Gastrocnemius medialis (tissue), 4 donors: ENCODE measurements around the gene MLLT10. TPM values are rescaled to one million over a fixed set of nuclear protein-coding genes. Genes with fewer than 3 reads are reported as not detected.

ENCODE experiments used
- ATAC-seq, 2 donors: fragments of 150-250 bp; one replicate each; pipeline ENCODE4 v1.9.1; 2016
- DNase-seq, 2 donors: peaks; one replicate each; pipeline ENCODE4 v3.0.0-alpha.2; 2019
- H3K27ac ChIP-seq, 4 donors: fragments of 200-600 bp; sonication (generic); 1 replicate in 1 of 4; 2 replicates in 3 of 4; pipeline ENCODE4 v1.5.1; 2016 to 2018; ENCODE audit warnings: mild to moderate bottlenecking in 2 of 4, moderate library complexity in 1 of 4
- H3K27me3 ChIP-seq, 3 donors: fragments of 200-600 bp; sonication (generic) in 2 of 3; 1 replicate in 1 of 3; 2 replicates in 2 of 3; pipeline versions ENCODE4 v1.5.1 to v1.6.0; 2016 to 2019; ENCODE audit warnings: mild to moderate bottlenecking in 1 of 3, moderate library complexity in 1 of 3
- H3K36me3 ChIP-seq, 2 donors: fragments of 200-600 bp; sonication (generic) in 1 of 2; one replicate each; pipeline ENCODE4 v1.5.1; 2017 to 2018
- H3K4me1 ChIP-seq, 2 donors: fragments of 200-600 bp; sonication (generic) in 1 of 2; one replicate each; pipeline ENCODE4 v1.5.1; 2016 to 2017; ENCODE audit warnings: mild to moderate bottlenecking in 2 of 2
- H3K4me3 ChIP-seq, 4 donors: fragments of 200-600 bp; sonication (generic) in 3 of 4; 1 replicate in 1 of 4; 2 replicates in 3 of 4; pipeline ENCODE4 v1.5.1; 2016 to 2019; ENCODE audit warnings: mild to moderate bottlenecking in 2 of 4
- H3K9me3 ChIP-seq, 3 donors: fragments of 200-600 bp; sonication (generic) in 2 of 3; 1 replicate in 1 of 3; 2 replicates in 2 of 3; pipeline ENCODE4 v1.5.1; 2016 to 2019
- CTCF ChIP-seq, 5 experiments: fragments of 450-650 bp in 3 of 5; fragments of 200-600 bp in 2 of 5; sonication (generic) in 2 of 5; IDR thresholded peaks in 4 of 5; conservative IDR thresholded peaks in 1 of 5; 1 replicate in 4 of 5; 2 replicates in 1 of 5; pipeline ENCODE4 v1.5.1; 2016 to 2019; ENCODE audit warnings: antibody characterized with exemption in 5 of 5, mild to moderate bottlenecking in 3 of 5, moderate library complexity in 3 of 5
- POLR2A ChIP-seq, 2 donors: fragments of 450-650 bp; IDR thresholded peaks; one replicate each; pipeline ENCODE4 v1.6.1; 2017; ENCODE audit warnings: antibody characterized with exemption in 2 of 2, mild to moderate bottlenecking in 2 of 2, moderate library complexity in 2 of 2
- in situ Hi-C, 4 donors: fragments of 200-750 bp; cut with MboI; loops; one replicate each; pipeline versions ENCODE4 v1.15.0 to v1.8.0; 2017; ENCODE audit warnings: low sequenced_read_pairs in 4 of 4
- intact Hi-C: fragments of 100-400 bp; cut with DNase I; formaldehyde crosslinking; loops from one replicate; pipeline ENCODE4 v1.15.1; 2023; ENCODE audit warnings: low total_unique reads
- total RNA-seq, 4 donors: library from RNA; depleted of rRNA; stranded (reverse); fragments of >200 nt; gene quantifications; one replicate each; pipeline versions ENCODE4 v1.1.0 to v1.2.3, GENCODE V29; 2016

MLLT10 gene
- total RNA-seq, 4 donors from 2014 or later = 13.6 to 26.6 (median 21.6) TPM

GRCh38 chr10:21742740-21743412 is 208.8 kb downstream of the MLLT10 start:
- intact Hi-C loops = no loop called here
- H3K36me3 ChIP-seq = peaks cover 0 to 41% of the 10 kb centered on the region in 2 donors
- in situ Hi-C loops = loop anchor here in 2 of 4 donors (25.0 kb wide), 1 partner anchor 456 kb away; no protein-coding TSS in a partner anchor

GRCh38 chr10:21744223-21744622 is 210.2 kb downstream of the MLLT10 start:
- in situ Hi-C loops = loop anchor here in 2 of 4 donors (25.0 kb wide), 1 partner anchor 457 kb away; no protein-coding TSS in a partner anchor
- H3K4me1 ChIP-seq = no peaks in the 10 kb centered on the region

More at GRCh38 chr10:21742740-21743412, 208.8 kb downstream of the MLLT10 start:
- ATAC-seq (no peak), DNase-seq (no peak)
- TF ChIP-seq CTCF (IDR thresholded peaks at IDR 0.05 in 4 of 5, conservative IDR thresholded peaks at IDR 0.05 in 1 of 5) = no peak
- TF ChIP-seq POLR2A (IDR thresholded peaks at IDR 0.05) = no peak
- H3K4me3 ChIP-seq = no peak overlapping the region
- H3K4me1 ChIP-seq = no peaks in the 10 kb centered on the region
- H3K9me3 ChIP-seq = no peaks in the 10 kb centered on the region
- no peaks in the 10 kb centered on the region for H3K27me3 ChIP-seq
- H3K27ac ChIP-seq = no peak overlapping the region

GRCh38 chr10:21746118-21746517 is 212.1 kb downstream of the MLLT10 start:
- intact Hi-C loops (no loop called here), in situ Hi-C loops (loop anchor here in 2 of 4 donors (25.0 kb wide), 1 partner anchor 459 kb away; no protein-coding TSS in a partner anchor)
- DNase-seq (no peak), ATAC-seq (no peak)
- peaks cover 0 to 30% of the 10 kb centered on the region in 2 donors for H3K36me3 ChIP-seq
- no peak overlapping the region for H3K27ac ChIP-seq
- H3K4me1 ChIP-seq = no peaks in the 10 kb centered on the region
- no peaks in the 10 kb centered on the region for H3K9me3 ChIP-seq
- H3K27me3 ChIP-seq = no peaks in the 10 kb centered on the region
- TF ChIP-seq POLR2A (IDR thresholded peaks at IDR 0.05) = no peak
- no peak for TF ChIP-seq CTCF (IDR thresholded peaks at IDR 0.05 in 4 of 5, conservative IDR thresholded peaks at IDR 0.05 in 1 of 5)
- no peak overlapping the region for H3K4me3 ChIP-seq

More at GRCh38 chr10:21744223-21744622, 210.2 kb downstream of the MLLT10 start:
- ATAC-seq (no peak), DNase-seq (no peak)
- no peak overlapping the region for H3K27ac ChIP-seq
- no peak for TF ChIP-seq CTCF (IDR thresholded peaks at IDR 0.05 in 4 of 5, conservative IDR thresholded peaks at IDR 0.05 in 1 of 5)
- TF ChIP-seq POLR2A (IDR thresholded peaks at IDR 0.05) = no peak
- H3K27me3 ChIP-seq = no peaks in the 10 kb centered on the region
- H3K9me3 ChIP-seq = no peaks in the 10 kb centered on the region
- intact Hi-C loops = no loop called here
- no peak overlapping the region for H3K4me3 ChIP-seq
- peaks cover 0 to 41% of the 10 kb centered on the region in 2 donors for H3K36me3 ChIP-seq

- ATAC-seq (no peak), DNase-seq (no peak)
- in situ Hi-C loops (loop anchor here in 2 of 4 donors (25.0 kb wide), 1 partner anchor 461 kb away; no protein-coding TSS in a partner anchor), intact Hi-C loops (no loop called here)
- no peaks in the 10 kb centered on the region for H3K9me3 ChIP-seq
- H3K36me3 ChIP-seq = peaks cover 0 to 18% of the 10 kb centered on the region in 2 donors
- TF ChIP-seq POLR2A (IDR thresholded peaks at IDR 0.05) (no peak), CTCF (IDR thresholded peaks at IDR 0.05 in 4 of 5, conservative IDR thresholded peaks at IDR 0.05 in 1 of 5) (no peak)
- no peaks in the 10 kb centered on the region for H3K27me3 ChIP-seq
- no peak overlapping the region for H3K4me3 ChIP-seq
- H3K27ac ChIP-seq = no peak overlapping the region
- no peaks in the 10 kb centered on the region for H3K4me1 ChIP-seq
These were observed 213.8 kb downstream of the MLLT10 start for GRCh38 chr10:21747809-21748208.
